K562 (cell line): ENCODE results near the gene FBXO48. TPM values are rescaled to one million over a fixed set of nuclear protein-coding genes. Genes with fewer than 3 reads are reported as not detected.
A peak's percentile ranks its signal among the peaks of the same experiment; 100 is the strongest.

Experiments used
- CBFB ChIP-seq: sonication (generic); formaldehyde crosslinking; IDR thresholded peaks from 2 replicates; pipeline ENCODE4 v1.4.0; 2020; ENCODE audit warnings: mild to moderate bottlenecking, missing genetic modification reagents
- EP300 ChIP-seq: IDR thresholded peaks from 2 replicates; pipeline ENCODE4 v1.6.1; 2012; ENCODE audit warnings: low read length, improper control_type of control experiment
- GTF2B ChIP-seq: IDR thresholded peaks from 2 replicates; pipeline ENCODE4 v1.6.1; 2011; ENCODE audit not compliant: insufficient read length; ENCODE audit errors: extremely low read depth
- HSF4 ChIP-seq: fragments of 250-450 bp; sonication (Bioruptor Pico); IDR thresholded peaks from 2 replicates; pipeline ENCODE4 v2.1.2; 2022; ENCODE audit warnings: mild to moderate bottlenecking, moderate library complexity, borderline replicate concordance
- JUND ChIP-seq, 2 experiments: IDR thresholded peaks; 2 replicates in 1 of 2; 3 replicates in 1 of 2; pipeline ENCODE4 v1.6.1; 2011; ENCODE audit warnings: borderline replicate concordance in 2 of 2, low read depth in 2 of 2, low read length in 2 of 2, improper control_type of control experiment in 1 of 2, missing biosample characterization in 1 of 2, missing genetic modification characterization in 1 of 2, missing genetic modification reagents in 1 of 2
- MITF ChIP-seq: IDR thresholded peaks from 2 replicates; pipeline ENCODE4 v1.6.1; 2014; ENCODE audit warnings: antibody characterized with exemption
- NR0B1 ChIP-seq: fragments of 450-650 bp; IDR thresholded peaks from one replicate; pipeline ENCODE4 v1.6.1; 2018; ENCODE audit warnings: mild to moderate bottlenecking, moderate library complexity; ENCODE audit not compliant: partially characterized antibody
- POLR3G ChIP-seq: IDR thresholded peaks from 2 replicates; pipeline ENCODE4 v1.6.1; 2011; ENCODE audit not compliant: insufficient read length, insufficient replicate concordance; ENCODE audit errors: extremely low read depth
- PRDM10 ChIP-seq: fragments of 450-650 bp; IDR thresholded peaks from 2 replicates; pipeline ENCODE4 v1.6.1; 2018; ENCODE audit not compliant: partially characterized antibody
- RREB1 ChIP-seq: fragments of 250-450 bp; sonication (Bioruptor Pico); IDR thresholded peaks from 2 replicates; pipeline ENCODE4 v1.4.0; 2020
- TCF3 ChIP-seq: sonication (generic); formaldehyde crosslinking; IDR thresholded peaks from 2 replicates; pipeline ENCODE4 v1.4.0; 2020; ENCODE audit warnings: mild to moderate bottlenecking, missing genetic modification reagents
- ZBTB17 ChIP-seq: fragments of 450-650 bp; formaldehyde crosslinking; IDR thresholded peaks from 2 replicates; pipeline ENCODE4 v1.4.0; 2020; ENCODE audit warnings: mild to moderate bottlenecking
- ZNF224 ChIP-seq: sonication (generic); formaldehyde crosslinking; IDR thresholded peaks from 2 replicates; pipeline ENCODE4 v1.8.0; 2022; ENCODE audit warnings: mild to moderate bottlenecking, missing genetic modification reagents
- polyA plus RNA-seq, 8 experiments: library from polyadenylated mRNA; depleted of rRNA in 4 of 8; stranded (reverse) in 5 of 8; unstranded in 3 of 8; fragments of >200 nt; fragmentation: Nextera tagmentation in 2 of 8; fragmentation: Illumina TruSeq in 1 of 8; extraction: Ambion mirVana in 2 of 8; extraction: Trizol in 1 of 8; gene quantifications; 2 replicates each; pipeline versions ENCODE4 v1.2.1 to v1.2.3, GENCODE V29; 2011 to 2014; ENCODE audit warnings: inconsistent platforms in 1 of 8, missing spikeins in 1 of 8
- total RNA-seq, 7 experiments: library from RNA; depleted of rRNA in 6 of 7; stranded (reverse); fragments of >200 nt in 6 of 7; fragmentation: Illumina TruSeq in 2 of 7; extraction: Trizol in 2 of 7; gene quantifications; 2 replicates each; pipeline versions ENCODE4 v1.2.1 to v1.2.3, GENCODE V29; 2011 to 2021; ENCODE audit warnings: low replicate concordance in 1 of 7

Gene FBXO48
- total and polyA plus RNA-seq, 9 of the 15 experiments (the other 6 are each of a cell fraction or from before 2014, with no cell fraction given): 0.36 to 1.8 (median 0.73) TPM

- TF ChIP-seq JUND (IDR thresholded peaks at IDR 0.05; ENCODE audit: borderline replicate concordance, low read depth, low read length) (peak; percentile 85), JUND (tag; IDR thresholded peaks at IDR 0.05; ENCODE audit: borderline replicate concordance, low read depth, low read length) (peak; percentile 78; the same call in 1 of the 3 replicates), RREB1 (CRISPR knock-in tag) (no peak), HSF4 (CRISPR knock-in tag) (no peak), TCF3 (CRISPR knock-in tag) (peak; percentile 34; the same call in 1 of the 2 replicates), GTF2B (no peak), POLR3G (no peak), CBFB (CRISPR knock-in tag) (no peak), NR0B1 (no peak), ZNF224 (CRISPR knock-in tag) (no peak), PRDM10 (no peak), MITF (no peak), ZBTB17 (CRISPR knock-in tag) (no peak), EP300 (peak; percentile 52; the same call in 1 of the 2 replicates)
These were observed 43.0 kb downstream of the FBXO48 start (continued) for GRCh38 chr2:68423966-68424650.
